ENCODE measurements around the gene FGF19.

The FGF19 gene, protein sequence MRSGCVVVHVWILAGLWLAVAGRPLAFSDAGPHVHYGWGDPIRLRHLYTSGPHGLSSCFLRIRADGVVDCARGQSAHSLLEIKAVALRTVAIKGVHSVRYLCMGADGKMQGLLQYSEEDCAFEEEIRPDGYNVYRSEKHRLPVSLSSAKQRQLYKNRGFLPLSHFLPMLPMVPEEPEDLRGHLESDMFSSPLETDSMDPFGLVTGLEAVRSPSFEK

DNA sequence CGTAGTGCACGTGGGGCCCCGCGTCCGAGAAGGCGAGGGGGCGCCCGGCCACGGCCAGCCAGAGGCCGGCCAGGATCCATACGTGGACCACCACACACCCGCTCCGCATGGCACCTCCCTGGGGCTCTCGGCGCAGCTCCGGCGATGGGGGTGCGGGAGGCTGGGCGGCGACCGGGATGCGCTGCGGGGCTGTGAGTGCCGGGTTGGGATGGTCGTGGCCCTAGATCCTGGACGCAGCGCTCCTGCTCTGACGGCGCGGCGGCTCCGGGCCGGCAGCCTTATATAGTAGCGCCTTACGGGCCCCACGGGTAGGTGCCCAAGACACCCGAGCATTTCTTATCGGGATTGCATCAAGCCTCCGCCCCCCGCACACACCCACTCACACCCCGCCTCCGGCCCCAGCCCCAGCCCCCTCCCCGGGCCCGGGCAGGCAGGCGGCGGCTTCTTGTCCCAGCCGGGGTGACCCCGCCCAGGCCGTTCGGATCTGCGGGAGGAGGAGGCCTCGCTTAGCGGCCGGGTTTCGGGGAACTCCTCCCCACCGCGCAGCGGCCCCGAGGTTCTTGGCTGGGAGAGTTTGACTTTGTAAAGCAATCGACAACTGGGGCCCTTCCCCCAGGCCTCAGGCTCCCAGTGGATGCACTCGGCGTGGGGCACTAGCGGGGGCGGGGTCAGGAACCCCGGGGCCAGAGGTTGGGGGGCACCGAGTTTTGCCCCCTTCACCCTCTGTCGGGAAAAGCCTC is at the start of gene FGF19:
TSS of gene FGF19 (minus strand) at position 255 of the 740 bp plus-strand sequence. CDS start at position 109, 146 bp downstream.
- no peak for DNase-seq (ENCODE audit: low read depth)

DNA sequence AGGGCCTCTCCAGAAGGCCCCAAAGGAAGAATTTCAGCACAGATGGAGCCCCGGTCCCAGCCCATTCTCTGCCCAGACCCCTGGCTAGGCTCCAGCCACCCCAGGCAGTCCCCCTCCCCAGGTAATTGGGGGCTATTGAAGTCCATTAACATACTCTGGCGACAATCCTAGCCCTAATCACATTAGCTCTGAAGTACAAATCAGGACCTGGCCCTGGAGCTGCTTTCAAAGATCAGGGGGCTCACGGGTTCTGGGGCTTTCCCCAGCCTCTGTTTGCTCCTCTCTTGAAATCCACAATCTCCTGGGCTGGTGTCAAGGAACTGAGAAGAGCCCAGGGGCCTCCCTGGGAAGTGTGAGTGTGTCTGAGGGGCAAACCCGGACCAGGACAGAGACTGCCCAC is 49.1 kb upstream of the FGF19 start:
- DNase-seq (ENCODE audit: low read depth), result no peak

DNA sequence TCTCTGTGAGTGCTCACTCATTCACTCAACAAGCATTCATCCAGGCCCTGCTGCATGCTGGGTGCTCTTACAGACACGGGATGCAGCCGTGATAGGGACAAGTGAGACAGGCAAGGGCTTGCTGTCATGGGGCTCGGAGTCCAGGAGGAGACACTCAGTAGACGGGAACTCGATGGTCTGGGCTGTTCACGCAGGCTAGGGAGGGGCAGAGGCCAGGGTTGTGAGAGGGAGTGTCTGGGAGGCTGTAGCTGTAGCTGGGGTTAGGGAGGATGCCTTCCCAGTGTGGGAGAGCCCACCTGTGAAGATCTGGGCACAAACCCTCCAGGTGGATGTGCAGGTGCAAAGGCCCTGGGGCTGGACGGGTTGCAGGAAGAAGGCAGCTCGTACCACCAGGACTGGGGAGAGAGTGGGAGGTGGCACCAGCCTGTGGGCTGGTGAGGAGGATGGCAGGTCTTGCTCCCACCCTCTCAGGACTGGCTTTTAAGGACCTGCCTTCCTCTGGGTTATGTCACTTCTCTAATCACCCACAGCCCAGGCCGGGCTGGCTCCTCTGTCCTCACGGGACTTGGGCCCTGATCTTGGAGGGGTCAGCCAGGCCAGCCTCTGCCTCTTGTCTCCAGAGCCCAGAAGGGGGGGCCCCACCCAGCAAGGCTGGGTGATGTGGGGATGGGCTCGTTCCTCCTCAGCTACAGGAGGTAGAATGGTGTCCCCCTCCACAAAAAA is 47.2 kb upstream of the FGF19 start:
- DNase-seq (ENCODE audit: low read depth), result no peak

DNA sequence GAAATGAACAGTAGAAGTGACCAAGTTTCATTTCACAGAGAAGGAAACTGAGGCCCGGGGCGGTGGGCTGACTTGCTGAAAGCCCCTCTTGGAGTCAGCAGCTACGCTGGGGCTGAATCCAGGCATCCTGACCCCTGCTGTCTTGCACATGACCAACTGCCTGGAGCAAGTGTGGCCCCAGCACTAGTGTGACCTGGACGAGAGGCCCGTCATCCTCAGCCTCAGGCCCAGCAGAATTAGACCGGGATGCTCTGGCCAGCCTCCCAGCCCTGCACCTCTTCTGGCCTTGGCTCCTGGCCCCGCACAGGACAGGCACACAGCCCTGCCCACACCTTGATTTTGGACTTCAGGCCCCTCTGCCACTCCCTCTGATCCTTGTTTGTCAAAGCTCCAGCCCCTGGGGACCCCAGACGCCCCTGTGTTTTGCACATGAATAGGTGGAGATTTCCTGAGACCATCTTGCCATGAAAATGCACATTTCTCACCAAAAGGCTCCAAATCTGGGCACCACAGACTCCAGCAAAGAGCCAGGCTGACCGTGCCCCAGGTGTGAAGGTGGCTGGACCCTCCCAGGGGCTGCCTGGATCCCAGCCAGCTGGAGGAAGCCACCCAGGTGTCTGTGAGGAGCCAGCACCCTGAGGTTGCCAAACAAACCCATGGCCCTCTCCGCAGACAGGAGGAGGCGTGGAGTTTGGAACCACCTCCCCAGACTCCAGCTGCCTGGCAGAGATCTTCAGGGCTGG is 46.5 kb upstream of the FGF19 start:
- DNase-seq (ENCODE audit: low read depth), result no peak

DNA sequence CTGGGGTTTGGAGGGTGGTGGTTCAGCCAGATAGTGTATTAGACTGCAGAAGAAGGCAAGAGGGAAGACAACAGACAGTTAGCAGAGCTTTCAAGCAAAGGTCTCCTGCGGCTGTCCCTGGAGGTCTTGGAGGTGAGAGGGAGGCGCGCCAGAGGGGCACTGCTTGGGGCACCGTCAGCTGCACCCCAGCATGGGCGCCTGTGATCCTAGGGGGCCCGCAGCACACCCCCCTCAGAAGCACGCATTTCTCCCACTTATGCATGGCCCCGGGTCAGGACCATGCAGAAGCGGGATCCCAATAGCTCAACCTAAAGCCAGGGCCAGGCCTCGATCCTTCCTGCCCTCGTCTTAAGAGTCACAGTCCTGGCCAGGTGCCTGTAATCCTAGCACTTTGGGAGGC is 44.8 kb upstream of the FGF19 start:
- DNase-seq (ENCODE audit: low read depth), result no peak

DNA sequence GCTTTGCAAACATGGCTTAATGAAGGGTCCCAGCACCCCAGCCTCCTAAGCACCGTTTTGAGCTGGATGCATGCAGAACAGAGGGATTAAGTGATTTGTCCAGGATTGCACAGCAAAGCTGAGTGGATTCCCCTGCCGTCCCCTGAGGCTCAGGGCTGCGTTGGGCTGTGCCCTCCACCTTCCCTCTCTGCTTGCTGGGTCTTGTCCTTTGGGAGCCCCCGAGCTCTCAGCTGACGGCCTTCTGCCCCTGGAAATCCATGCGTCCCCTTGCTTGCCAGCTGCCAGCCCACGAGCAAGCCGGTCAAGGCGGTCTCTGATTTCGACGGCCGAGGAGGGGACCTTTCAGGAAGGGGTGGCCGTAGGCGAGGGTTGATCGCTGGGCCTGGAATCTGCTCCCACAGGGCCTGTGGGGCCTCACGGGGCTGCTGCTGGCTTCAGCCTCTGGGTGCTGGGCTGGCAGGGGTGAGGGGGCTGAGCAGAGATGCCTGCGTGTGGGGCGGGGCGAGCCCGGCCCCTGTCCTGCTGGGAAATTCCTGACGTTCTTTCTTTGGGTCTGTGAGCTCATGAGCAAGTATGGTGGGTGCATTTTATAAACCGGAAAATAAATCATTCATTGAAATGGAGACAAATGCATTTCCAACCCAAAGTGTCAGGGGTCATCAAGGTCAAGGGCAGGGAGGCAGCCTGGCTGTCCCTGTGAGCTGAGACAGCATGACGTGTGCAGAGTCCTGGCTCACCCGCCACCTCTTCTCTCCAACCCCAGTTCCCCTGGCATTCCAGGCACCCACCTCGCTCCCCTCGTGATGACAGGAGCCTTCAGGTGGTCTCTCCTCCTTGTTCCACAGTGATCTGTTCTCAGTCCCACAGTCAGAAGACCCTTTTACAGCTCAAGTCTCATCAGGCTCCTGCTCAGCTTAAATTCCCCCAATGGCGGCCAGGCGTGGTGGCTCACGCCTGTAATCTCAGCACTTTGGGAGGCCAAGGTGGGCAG is 43.2 kb upstream of the FGF19 start:
- DNase-seq (ENCODE audit: low read depth), result no peak

DNA sequence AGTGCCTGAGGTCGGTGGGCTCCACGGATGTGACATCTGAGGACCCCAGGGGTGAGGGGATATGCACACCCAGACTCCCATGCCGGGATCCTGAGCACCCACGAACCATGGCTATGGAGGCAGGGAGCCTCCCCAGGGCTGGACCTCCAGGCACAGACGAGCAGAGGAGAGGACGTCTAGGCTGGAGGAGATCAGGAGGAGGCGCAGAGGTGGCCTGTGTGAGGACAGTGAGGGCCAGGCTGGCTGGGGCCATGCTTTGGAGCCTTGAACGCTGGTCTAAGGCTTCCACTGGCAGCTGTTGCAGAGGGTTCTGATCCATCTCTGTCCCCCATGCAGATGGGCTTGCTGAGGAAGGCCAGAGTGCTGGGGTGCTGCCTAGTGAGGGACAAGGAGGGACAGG is 42.3 kb upstream of the FGF19 start:
- no peak for DNase-seq (ENCODE audit: low read depth)

DNA sequence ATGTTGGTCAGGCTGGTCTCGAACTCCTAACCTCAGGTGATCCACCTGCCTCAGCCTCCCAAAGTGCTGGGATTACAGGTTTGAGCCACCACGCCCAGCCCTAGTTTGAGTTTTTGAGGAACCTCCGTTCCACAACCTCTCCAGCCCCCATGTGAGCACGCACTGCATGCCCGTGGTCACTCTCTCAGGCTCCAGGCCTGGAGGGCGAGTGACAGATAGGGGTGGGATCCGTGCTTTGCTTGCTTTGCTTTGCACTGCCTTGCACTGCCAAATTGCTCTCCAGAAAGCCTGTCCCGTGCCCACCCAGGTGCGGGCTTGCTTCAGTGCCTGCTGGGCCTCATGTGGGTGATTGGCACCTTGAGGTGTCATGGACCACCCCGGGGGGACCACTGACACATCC is 41.4 kb upstream of the FGF19 start:
- no peak for DNase-seq (ENCODE audit: low read depth)

DNA sequence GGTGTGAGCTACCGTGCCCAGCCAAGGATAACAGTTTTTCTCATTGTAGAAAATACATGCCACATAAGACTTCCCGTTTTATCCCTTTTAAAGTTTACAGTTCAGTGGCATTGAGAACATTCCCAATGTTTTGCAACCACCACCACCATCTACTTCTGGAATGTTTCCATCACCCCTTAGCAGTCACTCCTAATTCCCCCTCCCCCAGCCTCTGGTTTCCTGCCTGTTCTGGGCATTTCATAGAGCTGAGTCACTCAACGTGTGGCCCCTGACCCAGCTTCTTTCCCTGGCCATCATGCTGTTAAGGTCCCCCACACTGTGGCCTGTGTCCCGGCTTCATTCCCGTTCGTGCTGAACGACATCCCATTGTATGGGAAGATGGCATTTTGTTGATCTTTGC is 40.6 kb upstream of the FGF19 start:
- DNase-seq (ENCODE audit: low read depth), result no peak

DNA sequence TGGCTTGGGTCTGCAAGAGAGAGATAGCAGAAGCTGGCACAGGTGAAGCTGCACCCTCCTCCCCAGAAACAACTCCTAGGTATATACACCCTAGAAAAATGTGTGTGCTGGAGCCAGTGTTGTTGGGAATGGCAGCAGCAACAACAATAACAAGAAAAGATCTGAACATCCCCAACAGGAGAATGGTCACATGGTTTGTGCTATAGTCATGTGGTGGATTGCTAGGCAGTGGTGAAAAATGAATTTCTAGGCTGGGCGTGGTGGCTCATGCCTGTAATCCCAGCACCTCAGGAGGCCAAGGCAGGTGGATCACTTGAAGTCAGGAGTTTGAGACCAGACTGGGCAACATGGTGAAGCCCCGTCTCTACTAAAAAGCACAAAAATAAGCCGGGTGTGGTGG is 31.0 kb upstream of the FGF19 start:
- DNase-seq (ENCODE audit: low read depth), result no peak

DNA sequence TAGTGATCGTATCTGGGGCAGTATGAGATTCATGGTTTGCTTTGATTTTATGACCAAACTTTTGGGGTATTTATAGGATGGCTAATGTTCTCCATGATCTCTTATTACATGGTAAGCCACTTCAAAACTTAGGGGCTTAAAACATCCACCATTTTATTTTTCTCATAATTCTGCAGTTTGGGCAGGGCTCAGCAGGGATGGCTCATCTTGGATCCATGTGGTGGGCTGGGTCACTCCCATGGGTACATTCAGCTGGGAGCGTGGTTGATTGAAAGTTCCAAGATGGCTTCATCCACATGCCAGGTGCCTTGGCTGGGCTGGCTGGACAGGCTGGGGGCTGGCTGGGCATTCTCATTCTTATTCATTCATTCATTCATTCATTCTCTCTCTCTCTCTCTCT is 30.5 kb upstream of the FGF19 start:
- DNase-seq (ENCODE audit: low read depth), result no peak

DNA sequence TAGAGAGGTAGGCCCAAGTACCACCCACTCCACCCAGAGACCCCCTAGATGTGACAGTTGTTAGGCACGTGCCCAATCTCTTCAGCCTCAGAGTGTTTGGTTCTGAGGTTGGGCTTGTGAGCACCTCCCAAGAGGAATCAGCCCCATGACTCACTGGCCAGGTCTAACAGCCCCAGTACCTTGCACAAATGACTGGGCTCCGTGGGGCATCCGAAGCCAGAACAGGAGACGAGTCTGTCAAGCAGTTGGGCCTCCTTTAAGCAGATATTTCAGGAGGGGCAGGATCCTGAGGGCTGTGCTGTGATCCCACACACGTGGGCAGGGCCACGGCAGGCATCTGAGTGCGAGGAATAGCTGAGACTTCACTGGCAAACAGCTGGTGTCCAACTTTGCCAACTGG is 29.1 kb upstream of the FGF19 start:
- DNase-seq (ENCODE audit: low read depth), result no peak

DNA sequence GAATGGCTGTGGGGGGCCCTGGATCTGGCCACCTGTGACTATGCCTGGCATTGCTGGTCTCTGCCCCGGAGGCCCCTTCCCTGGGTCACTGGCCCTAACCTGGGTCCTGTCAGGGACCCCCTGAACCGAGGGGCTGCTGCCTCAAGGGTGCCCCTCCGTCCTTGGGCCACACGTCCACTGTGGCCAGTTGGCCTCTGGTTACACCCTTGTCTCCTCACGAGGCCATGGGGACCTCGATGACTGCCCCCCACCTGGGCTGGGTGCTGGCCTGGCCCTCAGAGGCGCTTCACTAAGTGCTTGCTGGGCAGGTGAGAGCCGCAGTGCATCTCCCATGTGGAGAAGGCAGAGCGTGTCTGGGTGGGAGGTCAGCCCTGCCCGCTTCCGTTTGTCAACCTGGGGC is 27.3 kb upstream of the FGF19 start:
- DNase-seq (ENCODE audit: low read depth), result no peak

DNA sequence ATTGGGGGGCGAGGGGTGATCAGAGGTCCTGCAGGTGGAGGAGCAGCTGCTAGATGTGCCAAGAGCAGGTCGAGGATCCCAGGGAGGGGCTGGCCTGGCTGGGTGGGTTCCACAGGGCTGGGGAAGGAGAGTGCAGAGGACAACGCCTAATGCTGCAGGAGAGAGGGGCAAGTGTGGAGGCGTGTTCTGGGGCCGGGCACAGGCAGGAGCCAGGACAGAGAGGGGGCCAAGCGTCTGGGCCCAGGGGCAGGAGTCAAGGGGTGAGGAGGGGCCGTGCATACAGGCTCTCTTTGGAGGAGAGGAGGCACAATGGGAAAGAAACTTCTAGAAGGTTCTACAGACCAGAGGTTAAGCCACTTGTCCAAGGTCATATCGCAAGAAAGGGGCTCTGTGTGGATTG is 26.7 kb upstream of the FGF19 start:
- no peak for DNase-seq (ENCODE audit: low read depth)

DNA sequence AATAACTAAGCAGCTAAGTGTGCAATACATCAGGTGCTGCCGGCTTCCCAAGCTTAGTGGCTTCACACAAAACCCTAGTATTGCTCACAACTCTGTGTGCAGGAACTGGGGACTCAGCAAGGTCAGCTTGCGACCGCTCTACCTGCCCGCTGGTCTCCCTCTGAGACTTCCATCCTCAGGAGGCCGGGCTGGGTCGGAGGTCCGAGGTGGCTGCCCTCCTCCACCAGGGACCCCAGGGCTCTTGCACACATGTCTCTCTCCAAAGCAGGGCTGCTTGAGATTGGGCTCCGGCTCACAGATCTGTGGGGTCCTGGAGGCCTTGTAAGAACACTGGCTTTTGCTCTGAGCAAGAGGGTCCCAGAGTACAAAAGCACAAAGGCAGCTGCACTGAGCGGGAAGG is 25.4 kb upstream of the FGF19 start:
- DNase-seq (ENCODE audit: low read depth), result no peak

DNA sequence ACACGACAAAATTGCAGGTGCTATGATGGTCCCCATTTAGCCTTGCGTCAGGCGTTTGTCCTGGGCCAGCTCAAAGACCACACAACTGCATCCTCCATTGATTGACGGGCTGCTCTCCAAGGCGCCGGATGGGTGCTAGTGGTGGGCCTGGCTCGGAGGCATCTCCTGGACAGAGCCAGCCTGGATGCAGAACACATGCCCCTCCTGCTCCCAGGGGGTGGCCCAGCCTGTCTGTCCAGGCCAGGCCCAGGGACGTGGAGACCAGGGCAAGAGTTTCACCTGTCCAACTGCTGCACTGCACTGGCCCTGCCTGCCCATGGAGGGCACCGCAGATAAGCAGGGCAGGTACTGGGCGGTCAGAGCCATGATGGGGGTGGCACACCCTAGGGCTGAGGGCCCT is 23.4 kb upstream of the FGF19 start:
- no peak for DNase-seq (ENCODE audit: low read depth)

DNA sequence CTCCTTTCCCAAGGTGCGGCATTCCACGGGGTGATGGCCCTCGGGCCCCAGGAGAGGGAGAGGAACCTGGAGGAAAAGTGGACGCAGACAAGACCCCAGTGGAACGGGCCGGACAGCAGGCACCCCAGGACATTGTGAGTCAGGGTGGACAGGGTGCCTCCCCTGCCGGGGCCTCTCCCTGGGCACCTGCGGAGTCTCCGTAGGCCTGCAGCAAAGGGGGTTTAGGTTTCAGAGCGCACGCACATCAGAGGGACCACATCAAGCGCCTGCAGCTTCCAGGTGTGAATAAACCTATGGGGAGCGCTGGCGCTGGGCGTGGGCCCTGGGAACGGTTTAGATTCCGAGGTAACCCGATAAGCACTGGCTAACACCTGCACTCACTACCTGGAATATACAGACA is 22.7 kb upstream of the FGF19 start:
- no peak for DNase-seq (ENCODE audit: low read depth)

DNA sequence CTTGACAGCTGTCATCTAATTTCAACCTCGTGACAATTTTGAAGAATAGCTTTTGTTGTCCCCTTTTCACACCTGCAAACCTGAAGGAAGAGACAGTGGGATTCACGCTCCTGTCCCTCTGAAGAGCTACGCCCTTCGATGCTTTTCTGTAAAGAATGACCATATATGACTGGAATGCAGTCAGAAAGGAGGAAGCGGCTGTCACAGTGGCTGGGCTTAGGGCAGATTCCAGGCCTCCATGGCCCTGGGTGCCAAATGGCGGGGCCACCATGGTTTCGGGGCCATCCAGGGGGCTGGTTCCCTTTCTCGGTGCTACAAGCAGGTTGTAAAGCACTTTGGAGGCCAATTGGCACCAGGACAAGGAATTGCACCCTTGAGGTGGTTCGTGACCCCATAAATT is 22.2 kb upstream of the FGF19 start:
- DNase-seq (ENCODE audit: low read depth), result no peak

DNA sequence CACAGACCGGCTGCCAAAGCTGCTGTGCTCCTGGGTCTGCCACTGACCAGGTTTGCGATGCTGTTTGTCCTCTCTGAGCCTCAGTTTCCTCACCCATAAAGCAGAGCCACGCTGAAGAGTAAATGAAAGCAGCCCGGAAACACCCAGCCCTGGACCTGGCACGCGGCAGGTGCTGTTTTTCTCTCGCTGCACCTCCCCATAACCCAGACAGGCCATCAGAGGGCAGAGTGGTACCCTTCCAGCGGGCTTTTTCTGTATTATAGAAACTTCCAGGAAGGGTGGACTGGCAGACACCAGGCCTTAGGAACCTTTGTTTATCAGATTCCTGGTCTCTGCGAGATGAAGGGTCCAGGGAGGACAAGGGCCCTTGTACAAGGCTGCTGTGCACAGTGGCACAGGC is 17.9 kb upstream of the FGF19 start:
- no peak for DNase-seq (ENCODE audit: low read depth)

DNA sequence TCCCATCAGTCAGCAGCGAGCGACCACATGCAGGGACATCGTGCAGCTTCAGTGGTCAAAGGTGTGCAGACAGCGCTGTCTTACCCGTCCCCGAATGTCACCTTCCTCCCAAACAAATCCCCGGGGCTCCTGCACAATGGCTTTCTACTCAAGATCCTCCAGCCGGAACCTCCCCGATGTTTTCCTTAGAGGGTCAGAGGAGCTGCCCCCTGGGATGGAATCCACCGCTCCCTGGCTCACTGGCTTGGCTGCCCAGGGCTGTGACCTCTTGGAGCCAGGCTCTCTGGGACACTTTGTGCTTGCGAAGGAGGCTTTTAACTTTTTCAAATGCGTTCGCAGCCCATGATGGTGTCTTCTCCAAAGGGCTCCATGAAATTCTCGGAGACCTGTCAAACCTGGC is 17.3 kb upstream of the FGF19 start:
- no peak for DNase-seq (ENCODE audit: low read depth)

DNA sequence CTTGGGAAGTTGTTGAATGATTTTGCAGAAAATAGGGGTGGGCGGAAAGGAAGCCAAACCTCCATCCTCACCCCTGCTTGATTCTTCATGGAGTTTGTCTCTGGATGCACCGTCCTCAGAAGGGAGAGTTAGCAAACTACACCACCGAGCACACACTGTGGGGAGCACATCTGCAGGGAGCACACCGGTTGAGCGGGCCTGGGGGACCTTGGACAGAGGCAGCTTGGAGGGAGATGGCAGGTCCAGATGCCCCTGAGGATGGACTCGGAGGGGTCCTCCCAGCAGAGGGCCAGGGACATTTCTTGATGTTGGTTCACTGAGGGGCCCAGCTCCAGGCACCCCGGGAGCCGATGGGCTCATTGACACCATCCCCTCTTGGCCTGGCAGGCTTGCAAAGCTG is 15.1 kb upstream of the FGF19 start:
- DNase-seq (ENCODE audit: low read depth), result no peak

DNA sequence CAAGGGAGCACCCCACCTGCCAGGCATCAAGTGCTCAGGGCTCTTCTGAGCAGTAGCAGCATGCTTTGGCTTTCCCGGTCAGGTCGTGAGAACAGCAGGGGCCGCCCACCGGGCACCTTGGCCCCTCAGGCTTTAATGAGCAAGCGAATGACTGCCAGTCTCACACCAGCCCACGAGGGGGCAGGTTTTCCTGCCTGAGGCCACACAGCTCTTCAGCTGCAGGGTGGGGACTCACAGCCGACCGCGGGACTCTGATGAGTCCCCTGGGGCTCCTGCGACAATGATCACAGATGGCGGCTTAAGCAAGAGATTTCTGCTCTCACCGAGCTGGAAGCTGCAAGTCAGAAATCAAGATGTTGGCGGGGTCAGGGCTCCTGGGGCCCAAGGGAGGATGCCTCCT is 14.3 kb upstream of the FGF19 start:
- DNase-seq (ENCODE audit: low read depth), result no peak

Measured in stimulated activated CD8-positive, alpha-beta memory T cell treated with anti-CD3 and anti-CD28 coated beads, Interleukin-12 subunit alpha, Interleukin-12 subunit beta, amount 100 ng/mL, for 4 hours (primary cell).